OCI-LY3 (cell line): Measurements from ENCODE around the gene IL25.

ENCODE experiments used
- H2AFZ ChIP-seq: fragments of 200-600, 300-600 bp; shearing (Covaris generic); 2 replicates; pipeline ENCODE4 v1.6.0; 2014; ENCODE audit warnings: antibody characterized with exemption, low read depth, low read length
- H3K27ac ChIP-seq: fragments of 200-600, 300-600 bp; sonication (generic); 2 replicates; pipeline ENCODE4 v1.5.1; 2014; ENCODE audit warnings: mild to moderate bottlenecking, low read length, moderate library complexity, mixed read lengths
- H3K27me3 ChIP-seq: fragments of 200-600, 300-600 bp; sonication (generic); 2 replicates; pipeline ENCODE4 v1.6.1; 2014; ENCODE audit warnings: low read depth, low read length, mixed read lengths
- H3K36me3 ChIP-seq: fragments of 200-600, 300-600 bp; sonication (generic); replicated peaks from 2 replicates; pipeline ENCODE3; 2014; ENCODE audit warnings: low read depth, low read length, mixed read lengths
- H3K4me1 ChIP-seq: fragments of 300-600, 200-600 bp; sonication (generic); 2 replicates; pipeline ENCODE4 v1.6.1; 2014; ENCODE audit warnings: low read length, mixed read lengths
- H3K4me2 ChIP-seq: fragments of 200-600, 300-600 bp; sonication (generic); 2 replicates; pipeline ENCODE4 v1.6.1; 2014; ENCODE audit warnings: low read length, mixed read lengths
- H3K4me3 ChIP-seq: fragments of 300-600, 200-600 bp; sonication (generic); 2 replicates; pipeline ENCODE4 v1.5.1; 2014; ENCODE audit warnings: antibody characterized with exemption, mild to moderate bottlenecking, low read length, moderate library complexity
- H3K79me2 ChIP-seq: fragments of 300-600, 200-600 bp; shearing (Covaris generic); 2 replicates; pipeline ENCODE4 v1.6.1; 2014; ENCODE audit warnings: mild to moderate bottlenecking, low read length, mixed read lengths
- H3K9ac ChIP-seq: fragments of 300-600, 200-600 bp; shearing (Covaris generic); 2 replicates; pipeline ENCODE4 v1.6.0; 2014; ENCODE audit warnings: mild to moderate bottlenecking, low read length, moderate library complexity
- H3K9me3 ChIP-seq: fragments of 200-600, 300-600 bp; shearing (Covaris generic); 2 replicates; pipeline ENCODE4 v1.6.1; 2014; ENCODE audit warnings: low read length, mixed read lengths; ENCODE audit not compliant: insufficient read depth
- H4K20me1 ChIP-seq: fragments of 200-600, 300-600 bp; sonication (generic); 2 replicates; pipeline ENCODE4 v1.6.1; 2016; ENCODE audit warnings: low read length, mixed read lengths; ENCODE audit not compliant: insufficient read depth
- EZH2phosphoT487 ChIP-seq: fragments of 200-600 bp; shearing (Covaris generic); IDR thresholded peaks from 2 replicates; pipeline ENCODE4 v1.6.1; 2018; ENCODE audit warnings: antibody characterized with exemption, mixed run types, low read depth
- TF ChIP-seq, protein P1 (sequence below): fragments of 200-600, 300-600 bp; sonication (generic); IDR thresholded peaks from 2 replicates; pipeline ENCODE4 v1.5.1; 2014; ENCODE audit warnings: antibody characterized with exemption, low read length, low read depth

IL25 gene

GRCh38 chr14:23365036-23365731 is 7.4 kb upstream of the IL25 start, which contains the start of gene EFS:
EFS (minus strand) TSS chr14:23365172; CDS start chr14:23365025, 147 bp downstream.
- no peaks in the 10 kb centered on the region for H3K9me3 ChIP-seq
- H3K4me3 ChIP-seq, result no peak within 1 kb of the TSS
- no peak within 1 kb of the TSS for H2AFZ ChIP-seq
- no peak within 1 kb of the TSS for H3K4me2 ChIP-seq
- no peak within 1 kb of the TSS for H3K27ac ChIP-seq
- H3K9ac ChIP-seq, result no peak within 1 kb of the TSS
- H3K36me3 ChIP-seq, result no peaks in the 10 kb centered on the region
- no peaks in the 10 kb centered on the region for H3K4me1 ChIP-seq
- H4K20me1 ChIP-seq, result no peaks in the 10 kb centered on the region
- TF ChIP-seq, protein P1, sequence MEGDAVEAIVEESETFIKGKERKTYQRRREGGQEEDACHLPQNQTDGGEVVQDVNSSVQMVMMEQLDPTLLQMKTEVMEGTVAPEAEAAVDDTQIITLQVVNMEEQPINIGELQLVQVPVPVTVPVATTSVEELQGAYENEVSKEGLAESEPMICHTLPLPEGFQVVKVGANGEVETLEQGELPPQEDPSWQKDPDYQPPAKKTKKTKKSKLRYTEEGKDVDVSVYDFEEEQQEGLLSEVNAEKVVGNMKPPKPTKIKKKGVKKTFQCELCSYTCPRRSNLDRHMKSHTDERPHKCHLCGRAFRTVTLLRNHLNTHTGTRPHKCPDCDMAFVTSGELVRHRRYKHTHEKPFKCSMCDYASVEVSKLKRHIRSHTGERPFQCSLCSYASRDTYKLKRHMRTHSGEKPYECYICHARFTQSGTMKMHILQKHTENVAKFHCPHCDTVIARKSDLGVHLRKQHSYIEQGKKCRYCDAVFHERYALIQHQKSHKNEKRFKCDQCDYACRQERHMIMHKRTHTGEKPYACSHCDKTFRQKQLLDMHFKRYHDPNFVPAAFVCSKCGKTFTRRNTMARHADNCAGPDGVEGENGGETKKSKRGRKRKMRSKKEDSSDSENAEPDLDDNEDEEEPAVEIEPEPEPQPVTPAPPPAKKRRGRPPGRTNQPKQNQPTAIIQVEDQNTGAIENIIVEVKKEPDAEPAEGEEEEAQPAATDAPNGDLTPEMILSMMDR, result no peak
- TF ChIP-seq EZH2phosphoT487, result no peak
- peaks cover 3% of the 10 kb centered on the region; the same call in 1 of the 2 replicates for H3K27me3 ChIP-seq
- no peaks in the 10 kb centered on the region for H3K79me2 ChIP-seq

DNA sequence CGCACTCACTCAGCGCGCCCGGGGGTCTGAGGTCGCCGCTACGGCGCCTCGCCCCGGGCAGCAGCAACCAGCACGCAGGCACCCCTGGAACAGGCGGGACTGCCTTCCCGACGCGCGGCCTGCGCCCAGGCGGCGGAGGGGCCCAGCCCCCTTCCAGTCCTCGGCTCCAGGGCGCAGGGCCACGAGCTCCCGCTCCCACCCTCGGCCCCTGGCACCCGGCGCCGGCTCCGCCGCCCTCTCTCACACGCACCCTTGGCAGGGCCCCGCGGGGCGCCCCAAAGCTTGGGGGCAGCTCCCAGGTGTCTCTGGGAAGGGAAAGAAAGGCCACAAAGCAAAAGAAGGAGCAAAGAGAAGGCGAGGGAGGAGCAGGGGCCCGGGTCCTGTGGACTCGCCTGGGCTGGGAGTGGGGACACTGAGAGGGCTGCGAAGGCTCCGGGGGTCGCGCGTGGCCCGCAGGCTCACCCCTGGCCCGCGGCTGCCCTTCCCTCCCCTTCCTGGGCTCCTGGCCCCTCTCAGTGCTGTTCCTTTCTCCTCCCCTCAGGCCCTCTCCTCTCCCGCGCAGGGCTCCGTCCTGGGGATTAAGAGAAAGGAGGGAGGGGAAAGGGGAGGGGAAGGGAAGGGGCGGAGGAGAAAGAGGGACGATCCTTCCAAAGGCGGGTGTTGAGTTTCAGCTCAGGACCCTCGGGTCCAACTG is 6.7 kb upstream of the IL25 start:
- Histone ChIP-seq H3K4me3 (no peak overlapping the region), H4K20me1 (no peaks in the 10 kb centered on the region), H3K36me3 (no peaks in the 10 kb centered on the region), H2AFZ (no peak overlapping the region), H3K79me2 (no peaks in the 10 kb centered on the region), H3K4me1 (no peaks in the 10 kb centered on the region), H3K4me2 (no peak overlapping the region), H3K27ac (no peak overlapping the region), H3K9me3 (no peaks in the 10 kb centered on the region), H3K9ac (no peak overlapping the region), H3K27me3 (peaks cover 3% of the 10 kb centered on the region; the same call in 1 of the 2 replicates)
- TF ChIP-seq, protein P1, result no peak
- TF ChIP-seq EZH2phosphoT487, result no peak

- H3K27ac ChIP-seq, result no peak overlapping the region
- no peaks in the 10 kb centered on the region for H3K36me3 ChIP-seq
- H3K4me2 ChIP-seq, result no peak overlapping the region
- H3K9me3 ChIP-seq, result no peaks in the 10 kb centered on the region
- no peak overlapping the region for H3K9ac ChIP-seq
- peaks cover 3% of the 10 kb centered on the region; the same call in 1 of the 2 replicates for H3K27me3 ChIP-seq
- no peaks in the 10 kb centered on the region for H3K79me2 ChIP-seq
- H3K4me1 ChIP-seq, result no peaks in the 10 kb centered on the region
- TF ChIP-seq, protein P1, result no peak
- TF ChIP-seq EZH2phosphoT487, result no peak
- no peaks in the 10 kb centered on the region for H4K20me1 ChIP-seq
- H3K4me3 ChIP-seq, result no peak overlapping the region
- H2AFZ ChIP-seq, result no peak overlapping the region
Observed at GRCh38 chr14:23366426-23366921, 6.1 kb upstream of the IL25 start.

GRCh38 chr14:23370221-23370620 is 2.4 kb upstream of the IL25 start:
- no peak overlapping the region for H3K27ac ChIP-seq

More at GRCh38 chr14:23370221-23370620, 2.4 kb upstream of the IL25 start:
- Histone ChIP-seq H3K4me2 (no peak overlapping the region), H4K20me1 (no peaks in the 10 kb centered on the region), H3K27me3 (no peaks in the 10 kb centered on the region), H3K36me3 (no peaks in the 10 kb centered on the region), H3K9ac (no peak overlapping the region), H3K4me3 (no peak overlapping the region), H2AFZ (no peak overlapping the region), H3K4me1 (no peaks in the 10 kb centered on the region), H3K79me2 (no peaks in the 10 kb centered on the region), H3K9me3 (no peaks in the 10 kb centered on the region)
- TF ChIP-seq EZH2phosphoT487, result no peak
- TF ChIP-seq, protein P1, result no peak
